Measurements from ENCODE around the gene ASB18.

The ASB18 gene

GRCh38 chr2:236264256-236264655 is at the start of gene ASB18:
TSS of gene ASB18 (minus strand) at chr2:236264406. CDS start at chr2:236264345, 61 bp downstream.
- Histone ChIP-seq H3K27me3 (ENCODE audit: insufficient read depth, low read length) (peaks cover 67% of the 10 kb centered on the region), H3K4me3 (ENCODE audit: low read depth, low read length) (no peak within 1 kb of the TSS), H3K27ac (ENCODE audit: low read depth, low read length) (no peak within 1 kb of the TSS)

GRCh38 chr2:236311286-236311685 is 47.1 kb upstream of the ASB18 start:
- Histone ChIP-seq H2AFZ (ENCODE audit: low read length, unreplicated experiment) (no peak overlapping the region), H3K4me1 (ENCODE audit: control insufficient read depth, insufficient read depth, low read length, unreplicated experiment) (no peaks in the 10 kb centered on the region), H3K4me3 (ENCODE audit: low read depth, low read length) (no peak overlapping the region), H3K79me2 (ENCODE audit: control insufficient read depth, insufficient read depth, low read length, unreplicated experiment) (no peaks in the 10 kb centered on the region), H3K27ac (ENCODE audit: low read depth, low read length) (no peak overlapping the region), H3K36me3 (ENCODE audit: insufficient read depth, low read length) (no peaks in the 10 kb centered on the region), H3K27me3 (ENCODE audit: insufficient read depth, low read length) (peaks cover 44% of the 10 kb centered on the region)

More at GRCh38 chr2:236264256-236264655, at the start of gene ASB18:
- Histone ChIP-seq H2AFZ (ENCODE audit: low read length, unreplicated experiment) (no peak within 1 kb of the TSS), H3K4me1 (ENCODE audit: control insufficient read depth, insufficient read depth, low read length, unreplicated experiment) (no peaks in the 10 kb centered on the region), H3K36me3 (ENCODE audit: insufficient read depth, low read length) (no peaks in the 10 kb centered on the region), H3K79me2 (ENCODE audit: control insufficient read depth, insufficient read depth, low read length, unreplicated experiment) (no peaks in the 10 kb centered on the region)

- Histone ChIP-seq H3K27me3 (ENCODE audit: insufficient read depth, low read length) (peaks cover 55% of the 10 kb centered on the region), H3K4me1 (ENCODE audit: control insufficient read depth, insufficient read depth, low read length, unreplicated experiment) (no peaks in the 10 kb centered on the region), H2AFZ (ENCODE audit: low read length, unreplicated experiment) (no peak overlapping the region), H3K79me2 (ENCODE audit: control insufficient read depth, insufficient read depth, low read length, unreplicated experiment) (no peaks in the 10 kb centered on the region), H3K36me3 (ENCODE audit: insufficient read depth, low read length) (no peaks in the 10 kb centered on the region), H3K27ac (ENCODE audit: low read depth, low read length) (no peak overlapping the region), H3K4me3 (ENCODE audit: low read depth, low read length) (no peak overlapping the region)
Observed at GRCh38 chr2:236309669-236310029, 45.4 kb upstream of the ASB18 start.

- Histone ChIP-seq H3K36me3 (ENCODE audit: insufficient read depth, low read length) (no peaks in the 10 kb centered on the region), H3K27me3 (ENCODE audit: insufficient read depth, low read length) (peaks cover 54% of the 10 kb centered on the region), H2AFZ (ENCODE audit: low read length, unreplicated experiment) (no peak overlapping the region), H3K4me3 (ENCODE audit: low read depth, low read length) (no peak overlapping the region), H3K79me2 (ENCODE audit: control insufficient read depth, insufficient read depth, low read length, unreplicated experiment) (no peaks in the 10 kb centered on the region), H3K27ac (ENCODE audit: low read depth, low read length) (no peak overlapping the region), H3K4me1 (ENCODE audit: control insufficient read depth, insufficient read depth, low read length, unreplicated experiment) (no peaks in the 10 kb centered on the region)
Observed at GRCh38 chr2:236308855-236309668, 44.9 kb upstream of the ASB18 start.

- H3K79me2 ChIP-seq (ENCODE audit: control insufficient read depth, insufficient read depth, low read length, unreplicated experiment) = no peaks in the 10 kb centered on the region
- peaks cover 51% of the 10 kb centered on the region for H3K27me3 ChIP-seq (ENCODE audit: insufficient read depth, low read length)
- H3K4me1 ChIP-seq (ENCODE audit: control insufficient read depth, insufficient read depth, low read length, unreplicated experiment) = no peaks in the 10 kb centered on the region
- H3K36me3 ChIP-seq (ENCODE audit: insufficient read depth, low read length) = no peaks in the 10 kb centered on the region
- H3K4me3 ChIP-seq (ENCODE audit: low read depth, low read length) = no peak overlapping the region
- no peak overlapping the region for H3K27ac ChIP-seq (ENCODE audit: low read depth, low read length)
- H2AFZ ChIP-seq (ENCODE audit: low read length, unreplicated experiment) = no peak overlapping the region
Observed at GRCh38 chr2:236307641-236308040, 43.4 kb upstream of the ASB18 start.

GRCh38 chr2:236306825-236307540 is 42.8 kb upstream of the ASB18 start:
- H3K4me1 ChIP-seq (ENCODE audit: control insufficient read depth, insufficient read depth, low read length, unreplicated experiment) = no peaks in the 10 kb centered on the region
- H3K27me3 ChIP-seq (ENCODE audit: insufficient read depth, low read length) = peaks cover 48% of the 10 kb centered on the region
- H3K4me3 ChIP-seq (ENCODE audit: low read depth, low read length) = no peak overlapping the region
- no peak overlapping the region for H2AFZ ChIP-seq (ENCODE audit: low read length, unreplicated experiment)
- H3K36me3 ChIP-seq (ENCODE audit: insufficient read depth, low read length) = no peaks in the 10 kb centered on the region
- H3K79me2 ChIP-seq (ENCODE audit: control insufficient read depth, insufficient read depth, low read length, unreplicated experiment) = no peaks in the 10 kb centered on the region
- no peak overlapping the region for H3K27ac ChIP-seq (ENCODE audit: low read depth, low read length)

GRCh38 chr2:236305964-236306605 is 41.9 kb upstream of the ASB18 start:
- no peak overlapping the region for H3K27ac ChIP-seq (ENCODE audit: low read depth, low read length)
- H3K4me3 ChIP-seq (ENCODE audit: low read depth, low read length) = no peak overlapping the region
- H3K79me2 ChIP-seq (ENCODE audit: control insufficient read depth, insufficient read depth, low read length, unreplicated experiment) = no peaks in the 10 kb centered on the region
- no peaks in the 10 kb centered on the region for H3K4me1 ChIP-seq (ENCODE audit: control insufficient read depth, insufficient read depth, low read length, unreplicated experiment)
- no peak overlapping the region for H2AFZ ChIP-seq (ENCODE audit: low read length, unreplicated experiment)
- H3K27me3 ChIP-seq (ENCODE audit: insufficient read depth, low read length) = peaks cover 49% of the 10 kb centered on the region
- H3K36me3 ChIP-seq (ENCODE audit: insufficient read depth, low read length) = no peaks in the 10 kb centered on the region

GRCh38 chr2:236305531-236305930 is 41.3 kb upstream of the ASB18 start:
- Histone ChIP-seq H3K27ac (ENCODE audit: low read depth, low read length) (no peak overlapping the region), H3K4me1 (ENCODE audit: control insufficient read depth, insufficient read depth, low read length, unreplicated experiment) (no peaks in the 10 kb centered on the region), H3K4me3 (ENCODE audit: low read depth, low read length) (no peak overlapping the region), H3K36me3 (ENCODE audit: insufficient read depth, low read length) (no peaks in the 10 kb centered on the region), H3K79me2 (ENCODE audit: control insufficient read depth, insufficient read depth, low read length, unreplicated experiment) (no peaks in the 10 kb centered on the region), H3K27me3 (ENCODE audit: insufficient read depth, low read length) (peaks cover 47% of the 10 kb centered on the region), H2AFZ (ENCODE audit: low read length, unreplicated experiment) (no peak overlapping the region)

GRCh38 chr2:236303935-236304334 is 39.7 kb upstream of the ASB18 start:
- Histone ChIP-seq H3K27ac (ENCODE audit: low read depth, low read length) (no peak overlapping the region), H3K36me3 (ENCODE audit: insufficient read depth, low read length) (no peaks in the 10 kb centered on the region), H3K4me1 (ENCODE audit: control insufficient read depth, insufficient read depth, low read length, unreplicated experiment) (no peaks in the 10 kb centered on the region), H3K27me3 (ENCODE audit: insufficient read depth, low read length) (peaks cover 50% of the 10 kb centered on the region), H3K4me3 (ENCODE audit: low read depth, low read length) (no peak overlapping the region), H3K79me2 (ENCODE audit: control insufficient read depth, insufficient read depth, low read length, unreplicated experiment) (no peaks in the 10 kb centered on the region), H2AFZ (ENCODE audit: low read length, unreplicated experiment) (no peak overlapping the region)

- Histone ChIP-seq H3K27ac (ENCODE audit: low read depth, low read length) (no peak overlapping the region), H3K4me3 (ENCODE audit: low read depth, low read length) (no peak overlapping the region), H3K36me3 (ENCODE audit: insufficient read depth, low read length) (no peaks in the 10 kb centered on the region), H2AFZ (ENCODE audit: low read length, unreplicated experiment) (no peak overlapping the region), H3K27me3 (ENCODE audit: insufficient read depth, low read length) (peaks cover 53% of the 10 kb centered on the region), H3K4me1 (ENCODE audit: control insufficient read depth, insufficient read depth, low read length, unreplicated experiment) (no peaks in the 10 kb centered on the region), H3K79me2 (ENCODE audit: control insufficient read depth, insufficient read depth, low read length, unreplicated experiment) (no peaks in the 10 kb centered on the region)
Observed at GRCh38 chr2:236302555-236302954, 38.3 kb upstream of the ASB18 start.
